ENCODE data around the gene OLFM2. TPM values are rescaled to one million over a fixed set of nuclear protein-coding genes. Genes with fewer than 3 reads are reported as not detected.

The OLFM2 gene
- 0.21 TPM for polyA plus RNA-seq (2012; ENCODE audit: low read depth, missing spikeins)

DNA sequence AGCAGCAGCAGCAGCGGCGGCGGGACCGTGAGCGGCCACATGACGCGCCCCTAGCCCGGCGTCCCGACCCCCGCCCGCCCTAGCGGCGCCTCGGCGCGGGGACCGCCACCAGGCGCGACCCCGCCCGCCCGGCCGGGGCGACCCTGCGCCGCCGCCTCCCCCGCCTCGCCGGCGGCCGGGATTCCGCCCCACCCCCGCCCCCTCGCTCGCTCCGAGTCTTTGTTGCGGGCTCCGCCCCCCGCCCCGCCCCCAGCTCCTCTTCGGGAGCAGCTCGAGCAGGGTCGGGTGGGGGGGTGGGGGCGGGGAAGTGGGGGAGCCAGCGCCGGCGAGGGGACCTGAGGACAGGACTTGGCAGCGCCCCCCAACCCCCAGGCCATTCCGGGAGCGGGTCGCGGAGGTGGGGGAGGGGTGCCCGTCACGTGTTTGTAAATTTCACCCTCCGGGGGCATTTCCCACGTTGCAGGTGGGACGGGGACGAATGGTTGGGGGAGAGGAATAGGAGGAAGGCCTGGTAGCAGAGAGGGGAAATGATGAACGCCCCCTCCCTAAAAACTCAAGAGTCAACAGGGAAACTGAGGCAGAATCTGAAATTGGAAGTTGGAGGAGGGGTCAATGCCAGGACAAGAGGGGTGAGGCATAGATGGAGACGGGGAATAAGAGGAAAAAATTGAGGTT lies at the start of gene OLFM2:
OLFM2 (minus strand) TSS at position 190 of the 675 bp plus-strand sequence; CDS start at position 41, 149 bp downstream.
- TF ChIP-seq POU2F2 (IDR thresholded peaks at IDR 0.05; ENCODE audit: low read depth, low read length): no peak
- TF ChIP-seq POLR2AphosphoS5 (IDR thresholded peaks at IDR 0.05; ENCODE audit: low read depth, low read length): no peak
- TF ChIP-seq PAX5 (IDR thresholded peaks at IDR 0.05; ENCODE audit: insufficient read depth, low read length, severe bottlenecking): no peak
- no peak for TF ChIP-seq TAF1 (IDR thresholded peaks at IDR 0.05; ENCODE audit: low read depth, low read length)
- TF ChIP-seq POLR2A (IDR thresholded peaks at IDR 0.05; ENCODE audit: low read depth, low read length): no peak
- no peak for TF ChIP-seq SPI1 (IDR thresholded peaks at IDR 0.05; ENCODE audit: low read depth, low read length)
- no peak for DNase-seq (ENCODE audit: insufficient read length, low spot score)
- no peak for FAIRE-seq

DNA sequence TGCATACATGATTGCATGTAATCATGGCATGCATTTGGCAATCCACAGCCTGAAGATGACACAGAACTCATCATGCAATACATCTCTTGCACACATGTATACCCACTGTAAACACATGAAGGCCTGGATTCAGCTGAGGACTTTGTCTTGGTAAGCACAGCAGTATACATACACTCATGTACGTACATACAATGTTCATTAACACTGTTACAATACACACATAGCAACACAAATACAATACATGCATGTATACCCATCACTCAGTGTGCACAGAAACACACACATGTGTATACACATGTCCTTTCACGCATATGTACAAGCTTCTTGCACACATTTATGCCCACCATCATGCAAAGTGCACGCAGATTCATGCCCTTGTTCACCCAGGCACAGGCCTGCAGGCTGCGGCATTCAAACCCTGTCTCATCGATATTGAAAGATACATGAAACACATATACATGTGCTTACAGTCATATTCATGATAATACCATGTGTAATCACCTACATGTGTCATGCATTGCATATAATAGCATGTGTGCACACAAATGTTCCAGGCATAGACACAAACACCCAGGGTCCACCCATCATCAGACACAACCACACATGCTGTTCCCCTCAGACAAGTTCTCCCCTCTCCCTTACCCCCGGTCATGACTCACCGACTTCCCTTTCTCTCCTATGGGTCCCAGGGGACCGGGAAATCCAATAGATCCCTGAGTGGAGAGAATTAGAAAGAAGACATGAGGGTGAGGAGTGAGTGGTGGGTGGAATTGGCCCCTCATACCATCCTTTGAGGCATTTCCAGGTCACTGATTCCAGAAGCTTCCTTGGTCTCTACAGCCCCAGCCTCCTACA lies 45.3 kb upstream of the OLFM2 start:
- no peak for TF ChIP-seq POLR2A (IDR thresholded peaks at IDR 0.05; ENCODE audit: low read depth, low read length)
- no peak for TF ChIP-seq TAF1 (IDR thresholded peaks at IDR 0.05; ENCODE audit: low read depth, low read length)
- TF ChIP-seq POU2F2 (IDR thresholded peaks at IDR 0.05; ENCODE audit: low read depth, low read length): no peak
- no peak for TF ChIP-seq PAX5 (IDR thresholded peaks at IDR 0.05; ENCODE audit: insufficient read depth, low read length, severe bottlenecking)
- TF ChIP-seq POLR2AphosphoS5 (IDR thresholded peaks at IDR 0.05; ENCODE audit: low read depth, low read length): no peak
- TF ChIP-seq SPI1 (IDR thresholded peaks at IDR 0.05; ENCODE audit: low read depth, low read length): no peak
- FAIRE-seq (peak; percentile 31), DNase-seq (ENCODE audit: insufficient read length, low spot score) (no peak)

DNA sequence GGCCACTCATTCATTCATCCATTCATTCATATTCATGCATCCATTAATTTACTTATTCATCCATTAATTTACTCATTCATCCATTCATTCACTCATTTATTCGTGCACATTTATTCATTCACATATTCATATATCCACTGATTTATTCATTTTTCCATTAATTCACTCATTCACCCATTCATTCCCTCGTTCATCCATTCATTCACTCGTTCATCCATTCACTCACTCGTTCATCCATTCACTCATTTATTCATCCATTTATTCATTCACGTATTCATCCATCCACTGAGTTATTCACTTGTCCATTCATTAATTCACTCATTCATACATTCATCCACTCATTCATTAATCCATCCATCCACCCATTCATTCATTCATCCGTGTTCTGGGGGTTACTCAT lies 35.8 kb upstream of the OLFM2 start:
- TF ChIP-seq SPI1 (IDR thresholded peaks at IDR 0.05; ENCODE audit: low read depth, low read length) (no peak), POLR2AphosphoS5 (IDR thresholded peaks at IDR 0.05; ENCODE audit: low read depth, low read length) (no peak), POLR2A (IDR thresholded peaks at IDR 0.05; ENCODE audit: low read depth, low read length) (no peak), TAF1 (IDR thresholded peaks at IDR 0.05; ENCODE audit: low read depth, low read length) (no peak), POU2F2 (IDR thresholded peaks at IDR 0.05; ENCODE audit: low read depth, low read length) (no peak), PAX5 (IDR thresholded peaks at IDR 0.05; ENCODE audit: insufficient read depth, low read length, severe bottlenecking) (no peak)
- no peak for FAIRE-seq

DNA sequence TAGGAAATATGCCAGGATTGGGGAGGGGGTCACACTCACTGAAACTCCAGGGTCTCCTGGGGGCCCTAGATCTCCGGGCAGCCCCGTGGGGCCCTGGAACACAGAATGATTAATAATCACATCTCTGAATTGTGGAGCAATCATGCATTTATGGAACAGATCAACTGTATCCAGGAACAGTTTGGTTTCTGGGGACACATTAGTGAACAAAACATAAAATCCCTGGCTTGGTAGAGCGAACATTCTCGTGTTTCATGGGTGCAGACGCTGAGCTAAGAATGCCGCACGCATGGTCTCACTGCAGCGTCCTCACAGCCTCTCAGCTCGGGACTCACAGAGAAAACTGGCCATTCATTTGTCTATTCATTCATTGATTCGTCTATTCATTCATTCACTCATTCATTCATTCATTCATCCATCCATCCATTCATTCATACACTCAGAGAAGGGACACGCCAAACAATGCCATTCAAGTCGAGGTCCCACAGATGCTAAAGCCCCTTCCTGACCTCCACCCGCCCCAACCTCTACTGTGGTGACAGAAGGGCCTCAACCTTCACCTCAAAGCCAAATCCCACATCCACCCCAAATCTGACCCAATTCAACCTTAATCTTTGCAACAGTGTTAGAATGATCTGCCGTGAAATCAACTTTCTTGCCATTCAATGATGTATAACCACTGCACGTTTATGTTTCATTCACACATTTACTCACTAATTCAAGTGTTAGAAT lies 35.0 kb upstream of the OLFM2 start:
- peak; percentile 77 for FAIRE-seq
- DNase-seq (ENCODE audit: insufficient read length, low spot score): no peak
- TF ChIP-seq SPI1 (IDR thresholded peaks at IDR 0.05; ENCODE audit: low read depth, low read length): no peak
- TF ChIP-seq POU2F2 (IDR thresholded peaks at IDR 0.05; ENCODE audit: low read depth, low read length): no peak
- no peak for TF ChIP-seq PAX5 (IDR thresholded peaks at IDR 0.05; ENCODE audit: insufficient read depth, low read length, severe bottlenecking)
- no peak for TF ChIP-seq TAF1 (IDR thresholded peaks at IDR 0.05; ENCODE audit: low read depth, low read length)
- no peak for TF ChIP-seq POLR2A (IDR thresholded peaks at IDR 0.05; ENCODE audit: low read depth, low read length)
- TF ChIP-seq POLR2AphosphoS5 (IDR thresholded peaks at IDR 0.05; ENCODE audit: low read depth, low read length): no peak

More for the DNA sequence above, 35.8 kb upstream of the OLFM2 start:
- DNase-seq (ENCODE audit: insufficient read length, low spot score): no peak

DNA sequence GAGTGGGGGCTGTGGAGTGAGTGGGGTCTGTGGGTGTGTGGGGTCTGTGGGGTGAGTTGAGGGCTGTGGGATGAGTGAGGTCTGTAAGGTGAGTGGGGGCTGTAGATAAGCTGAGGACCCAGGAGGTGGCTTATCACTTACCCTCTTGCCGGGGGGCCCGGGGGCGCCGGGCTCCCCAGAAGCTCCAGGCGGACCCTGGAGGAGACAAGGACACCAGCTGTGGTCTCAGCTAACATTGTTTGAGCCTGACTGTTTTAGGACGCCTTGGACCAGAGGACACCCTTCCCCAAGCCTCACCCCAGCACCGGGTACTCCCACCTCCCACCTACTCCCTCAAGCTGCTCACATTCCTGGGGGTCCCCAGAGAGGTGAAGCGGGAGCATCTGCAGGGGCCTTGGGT lies 34.2 kb upstream of the OLFM2 start:
- FAIRE-seq (no peak), DNase-seq (ENCODE audit: insufficient read length, low spot score) (no peak)
- TF ChIP-seq POLR2A (IDR thresholded peaks at IDR 0.05; ENCODE audit: low read depth, low read length) (no peak), PAX5 (IDR thresholded peaks at IDR 0.05; ENCODE audit: insufficient read depth, low read length, severe bottlenecking) (no peak)

DNA sequence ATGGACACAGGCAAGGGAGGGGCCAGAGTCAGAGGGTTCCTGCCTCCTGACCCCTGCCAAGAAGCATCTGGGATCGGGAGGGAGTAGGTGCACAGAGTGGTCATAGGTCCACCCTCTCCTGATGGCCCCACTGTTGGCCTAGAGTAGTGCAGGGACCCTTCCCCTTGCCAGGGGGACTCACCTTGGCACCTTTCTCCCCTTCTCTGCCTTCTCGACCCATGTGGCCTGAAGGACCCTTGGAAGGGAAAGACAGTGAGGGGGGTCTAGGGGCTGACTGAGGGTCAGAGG lies 33.3 kb upstream of the OLFM2 start:
- TF ChIP-seq POU2F2 (IDR thresholded peaks at IDR 0.05; ENCODE audit: low read depth, low read length) (no peak), POLR2A (IDR thresholded peaks at IDR 0.05; ENCODE audit: low read depth, low read length) (no peak), PAX5 (IDR thresholded peaks at IDR 0.05; ENCODE audit: insufficient read depth, low read length, severe bottlenecking) (no peak), SPI1 (IDR thresholded peaks at IDR 0.05; ENCODE audit: low read depth, low read length) (no peak), POLR2AphosphoS5 (IDR thresholded peaks at IDR 0.05; ENCODE audit: low read depth, low read length) (no peak), TAF1 (IDR thresholded peaks at IDR 0.05; ENCODE audit: low read depth, low read length) (no peak)
- DNase-seq (ENCODE audit: insufficient read length, low spot score) (no peak), FAIRE-seq (no peak)

DNA sequence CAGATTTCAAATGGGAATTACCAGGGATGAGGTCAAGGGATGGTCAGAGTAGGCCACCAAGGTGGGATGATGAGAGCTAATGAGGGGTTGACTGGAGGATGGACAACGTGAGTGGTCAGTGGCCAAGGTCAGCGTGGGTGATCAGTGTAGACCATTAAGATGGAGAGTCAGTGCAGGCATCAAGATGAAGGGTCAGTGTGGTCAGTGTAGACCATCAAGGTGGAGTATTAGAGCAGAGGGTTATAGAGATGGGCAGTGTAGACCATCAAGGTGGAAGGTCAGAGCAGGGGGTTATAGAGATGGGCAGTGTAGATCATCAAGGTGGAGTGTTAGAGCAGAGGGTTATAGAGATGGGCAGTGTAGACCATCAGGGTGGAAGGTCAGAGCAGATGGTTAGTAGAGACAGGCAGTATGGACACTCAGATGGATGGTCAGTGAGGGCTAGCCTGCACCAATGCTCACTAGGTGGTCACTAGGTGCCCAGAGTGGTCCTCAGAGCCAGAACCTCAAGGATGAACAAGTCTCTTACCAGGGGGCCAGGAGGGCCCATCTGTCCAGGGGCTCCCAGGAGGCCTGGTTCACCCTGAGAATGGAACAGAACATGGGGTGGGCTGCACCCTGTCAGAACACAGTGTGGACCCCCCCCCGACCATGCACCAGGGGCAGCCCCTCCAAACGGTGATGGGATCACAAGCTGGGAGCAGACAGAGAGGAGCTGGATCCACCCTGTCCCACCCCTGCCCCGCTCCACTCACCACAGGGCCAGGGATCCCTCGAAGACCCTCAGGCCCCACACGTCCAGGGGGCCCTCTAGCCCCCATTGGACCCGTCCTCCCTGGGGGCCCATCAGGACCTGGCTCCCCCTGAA lies 32.7 kb upstream of the OLFM2 start:
- no peak for DNase-seq (ENCODE audit: insufficient read length, low spot score)
- no peak for TF ChIP-seq POLR2AphosphoS5 (IDR thresholded peaks at IDR 0.05; ENCODE audit: low read depth, low read length)
- TF ChIP-seq POU2F2 (IDR thresholded peaks at IDR 0.05; ENCODE audit: low read depth, low read length): no peak
- no peak for TF ChIP-seq SPI1 (IDR thresholded peaks at IDR 0.05; ENCODE audit: low read depth, low read length)
- no peak for TF ChIP-seq PAX5 (IDR thresholded peaks at IDR 0.05; ENCODE audit: insufficient read depth, low read length, severe bottlenecking)
- FAIRE-seq: no peak

- no peak for TF ChIP-seq SPI1 (IDR thresholded peaks at IDR 0.05; ENCODE audit: low read depth, low read length)
- TF ChIP-seq TAF1 (IDR thresholded peaks at IDR 0.05; ENCODE audit: low read depth, low read length): no peak
- TF ChIP-seq PAX5 (IDR thresholded peaks at IDR 0.05; ENCODE audit: insufficient read depth, low read length, severe bottlenecking): no peak
- no peak for TF ChIP-seq POLR2AphosphoS5 (IDR thresholded peaks at IDR 0.05; ENCODE audit: low read depth, low read length)
- TF ChIP-seq POU2F2 (IDR thresholded peaks at IDR 0.05; ENCODE audit: low read depth, low read length): no peak
- no peak for DNase-seq (ENCODE audit: insufficient read length, low spot score)
- FAIRE-seq: no peak
Measured at GRCh38 chr19:9967326-9967725, 31.0 kb upstream of the OLFM2 start.

Data from GM12891 (cell line).